GM23338 (cell line): ENCODE data around the gene AP2B1.

Experiments used
- NANOG ChIP-seq: IDR thresholded peaks from 2 replicates; pipeline ENCODE4 v1.6.1; 2016; ENCODE audit warnings: antibody characterized with exemption, borderline replicate concordance
- TF ChIP-seq, protein P1 (sequence below), 2 experiments: fragments of 200-600 bp in 1 of 2; sonication (generic) in 1 of 2; conservative IDR thresholded peaks; 2 replicates each; pipeline versions ENCODE4 v1.5.1 to v1.6.1; 2016 to 2017; ENCODE audit warnings: antibody characterized with exemption in 2 of 2, low read depth in 2 of 2, mild to moderate bottlenecking in 2 of 2, moderate library complexity in 1 of 2

- no peak for TF ChIP-seq NANOG
- TF ChIP-seq, protein P1, sequence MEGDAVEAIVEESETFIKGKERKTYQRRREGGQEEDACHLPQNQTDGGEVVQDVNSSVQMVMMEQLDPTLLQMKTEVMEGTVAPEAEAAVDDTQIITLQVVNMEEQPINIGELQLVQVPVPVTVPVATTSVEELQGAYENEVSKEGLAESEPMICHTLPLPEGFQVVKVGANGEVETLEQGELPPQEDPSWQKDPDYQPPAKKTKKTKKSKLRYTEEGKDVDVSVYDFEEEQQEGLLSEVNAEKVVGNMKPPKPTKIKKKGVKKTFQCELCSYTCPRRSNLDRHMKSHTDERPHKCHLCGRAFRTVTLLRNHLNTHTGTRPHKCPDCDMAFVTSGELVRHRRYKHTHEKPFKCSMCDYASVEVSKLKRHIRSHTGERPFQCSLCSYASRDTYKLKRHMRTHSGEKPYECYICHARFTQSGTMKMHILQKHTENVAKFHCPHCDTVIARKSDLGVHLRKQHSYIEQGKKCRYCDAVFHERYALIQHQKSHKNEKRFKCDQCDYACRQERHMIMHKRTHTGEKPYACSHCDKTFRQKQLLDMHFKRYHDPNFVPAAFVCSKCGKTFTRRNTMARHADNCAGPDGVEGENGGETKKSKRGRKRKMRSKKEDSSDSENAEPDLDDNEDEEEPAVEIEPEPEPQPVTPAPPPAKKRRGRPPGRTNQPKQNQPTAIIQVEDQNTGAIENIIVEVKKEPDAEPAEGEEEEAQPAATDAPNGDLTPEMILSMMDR (conservative IDR thresholded peaks at IDR 0.05; ENCODE audit: low read depth in 2 of 2), result no peak
These were observed 166.0 kb downstream of the AP2B1 start, which contains the start of gene GAS2L2 for GRCh38 chr17:35752945-35753764.
